NCI-H524 treated with DMSO at 0.1 percent for 48 hours (cell line): ENCODE measurements around the gene SNRPF.
"Not testable (repeated sequence)": the region's sequence is repeated elsewhere in the genome, so short reads cannot be mapped to it uniquely, and the experiment has no call there.

Experiments
- DNase-seq: peaks from one replicate; lab custom pipeline; 2025; lab: John Stamatoyannopoulos, UW

SNRPF gene

DNA sequence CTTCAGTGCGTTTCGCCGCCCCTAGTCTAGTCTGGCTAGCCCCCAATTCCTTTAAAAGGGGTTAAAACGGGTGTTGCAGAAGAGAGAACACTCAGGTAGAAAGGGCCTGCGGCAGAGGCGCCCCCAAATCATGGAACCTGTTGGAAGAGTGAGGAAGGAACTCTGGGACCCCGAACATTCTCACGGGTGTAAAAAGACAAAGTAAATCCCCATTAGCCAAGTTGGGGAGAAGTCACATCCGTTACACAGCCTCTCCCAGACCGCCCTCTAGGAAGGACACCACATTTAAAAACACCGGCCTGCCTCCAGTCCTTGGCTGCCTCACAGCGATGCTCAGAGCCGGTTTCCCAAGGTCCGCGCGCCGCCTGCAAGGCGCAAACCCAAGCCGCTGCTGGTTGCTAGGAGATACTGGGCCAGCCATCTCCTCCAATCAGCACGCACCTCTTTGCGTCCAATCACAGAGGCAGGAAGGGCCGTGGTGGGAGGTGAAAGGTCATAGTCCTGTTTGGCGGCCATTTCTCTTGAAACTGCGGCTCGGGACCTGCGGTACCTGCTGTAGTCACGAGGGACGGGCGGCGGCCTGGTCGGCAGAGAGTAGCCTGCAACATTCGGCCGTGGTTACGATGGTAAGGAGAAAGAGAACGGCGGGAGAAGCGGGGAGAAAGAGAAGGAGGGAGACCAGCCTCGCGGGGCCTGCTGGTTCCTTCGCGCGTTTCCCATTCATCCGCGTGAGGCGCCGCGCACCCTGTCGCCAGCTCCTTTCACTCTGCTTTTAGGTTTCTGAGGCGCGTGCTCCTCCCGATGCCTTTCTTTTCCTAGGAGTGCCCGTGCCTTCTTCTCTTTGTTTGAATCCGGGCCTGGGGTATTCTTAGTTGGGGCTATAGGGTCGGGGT is at the start of gene SNRPF:
Gene SNRPF (plus strand): TSS at position 502 of the 893 bp plus-strand sequence. CDS start 122 bp downstream, at position 624.
- DNase-seq = peak; percentile 72

DNA sequence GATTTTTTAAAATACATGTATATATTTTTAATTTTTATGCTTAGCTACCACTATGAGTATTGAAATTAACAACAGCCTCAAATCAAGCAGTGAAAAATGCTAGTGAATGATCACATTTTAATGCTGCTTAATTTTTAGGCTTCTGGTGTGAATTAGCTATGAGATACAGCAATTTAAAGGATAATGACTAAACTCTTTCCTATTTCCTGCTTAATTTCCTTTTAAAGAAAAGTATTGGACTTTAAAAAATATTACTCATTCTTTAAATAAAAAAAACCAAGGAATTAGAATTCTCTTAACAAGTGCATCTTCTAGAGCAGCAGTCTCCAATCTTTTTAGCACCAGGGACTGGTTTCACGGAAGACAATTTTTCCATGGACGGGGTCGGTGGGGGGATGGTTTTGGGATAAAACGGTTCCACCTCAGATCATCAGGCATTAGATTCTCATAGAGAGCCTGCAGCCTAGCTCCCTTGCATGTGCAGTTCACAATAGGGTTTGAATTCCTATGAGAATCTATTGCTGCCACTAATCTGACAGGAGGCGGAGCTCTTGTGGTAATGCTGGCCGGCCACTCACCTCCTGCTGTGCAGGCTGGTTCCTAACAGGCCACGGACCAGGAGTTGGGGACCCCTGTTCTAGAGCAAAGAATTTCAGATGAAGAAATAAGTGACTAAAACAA is 49.6 kb upstream of the SNRPF start:
- DNase-seq = no peak

DNA sequence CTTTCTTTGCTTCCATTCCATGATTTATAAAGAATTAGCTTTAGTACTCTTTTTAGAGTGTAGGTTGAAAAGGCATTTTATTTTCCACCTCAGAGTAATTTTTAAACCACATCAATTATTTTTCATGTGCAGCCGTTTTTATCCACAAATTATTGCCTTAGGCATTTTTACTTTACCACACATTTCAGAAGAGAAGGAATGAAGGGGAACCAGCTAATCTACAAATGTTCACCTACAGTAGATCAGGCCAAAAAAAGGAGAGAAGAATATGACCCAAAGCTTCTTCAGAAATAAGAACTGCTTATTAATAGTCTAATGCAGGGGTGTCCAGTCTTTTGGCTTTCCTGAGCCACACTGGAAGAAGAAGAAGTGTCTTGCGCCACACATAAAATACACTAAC is 48.3 kb upstream of the SNRPF start:
- DNase-seq = no peak

DNA sequence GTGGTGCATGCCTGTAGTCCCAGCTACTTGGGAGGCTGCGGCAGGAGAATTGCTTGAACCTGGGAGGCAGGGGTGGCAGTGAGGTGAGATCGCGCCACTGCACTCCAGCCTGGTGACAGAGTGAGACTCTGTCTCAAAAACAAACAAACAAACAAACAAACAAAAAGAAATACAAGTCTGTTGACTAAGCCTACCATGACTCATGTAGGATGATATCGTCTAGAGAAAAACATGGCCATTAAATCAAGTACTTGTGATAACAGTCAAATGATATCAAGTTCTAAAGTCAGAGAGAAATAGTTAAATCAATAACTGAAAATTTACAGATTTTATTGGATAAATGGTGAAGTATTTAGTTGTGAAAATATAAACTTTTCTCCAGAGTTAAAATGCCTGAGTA is 46.6 kb upstream of the SNRPF start:
- not testable (repeated sequence) for DNase-seq

DNA sequence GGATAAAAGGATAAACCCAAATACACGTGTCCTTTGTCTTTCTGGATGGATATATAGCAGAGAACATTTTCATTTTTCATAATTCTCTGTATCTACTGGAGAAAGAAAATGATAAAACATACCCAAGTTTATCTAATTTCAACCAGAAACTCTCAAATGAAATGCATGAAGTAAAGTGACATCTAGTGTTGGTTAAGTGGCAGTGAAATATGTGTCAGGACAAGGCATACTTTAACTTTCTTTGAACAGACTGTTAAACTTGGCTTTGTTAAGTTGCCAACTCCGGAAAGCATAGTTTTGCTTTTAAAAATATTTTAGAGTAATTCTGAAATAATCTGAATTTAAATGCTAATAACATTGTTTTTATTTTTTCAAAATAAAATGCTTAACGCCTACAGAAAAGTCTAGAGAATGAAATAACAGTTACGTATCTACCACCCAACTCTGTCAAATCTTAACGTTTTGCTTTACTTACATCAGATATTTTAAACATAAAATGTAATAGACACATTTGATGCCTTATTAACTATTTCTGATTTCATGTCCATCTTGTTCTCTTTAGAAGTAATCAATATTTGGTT is 43.0 kb upstream of the SNRPF start:
- DNase-seq = peak; percentile 17

DNA sequence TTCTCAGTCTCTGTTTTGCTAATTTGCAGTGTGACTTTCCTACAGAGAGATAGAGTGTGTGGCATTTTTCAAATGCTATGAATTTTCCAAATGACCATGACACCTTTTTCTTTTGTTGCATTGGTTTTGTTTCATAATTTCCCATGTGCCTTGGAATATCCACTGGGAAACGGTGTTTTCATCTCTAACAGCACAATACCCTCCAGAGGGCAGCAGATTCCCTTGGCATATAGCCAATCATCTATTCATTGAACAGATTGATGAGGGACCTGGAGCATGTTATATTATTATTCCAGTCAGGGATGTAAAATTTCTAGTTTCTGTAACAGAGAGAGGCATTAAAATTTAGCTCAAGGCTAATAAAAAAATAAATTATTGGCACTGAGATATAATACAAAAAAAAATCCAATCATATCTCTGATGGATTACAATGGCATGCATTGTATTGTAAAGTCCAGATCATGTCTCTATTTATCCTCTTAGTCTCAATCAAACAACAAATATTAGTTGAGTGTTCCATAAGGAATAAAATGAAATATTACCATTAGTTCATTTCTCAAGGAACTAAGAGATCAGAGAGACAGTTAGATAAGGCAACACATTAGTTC is 38.6 kb upstream of the SNRPF start:
- no peak for DNase-seq

DNA sequence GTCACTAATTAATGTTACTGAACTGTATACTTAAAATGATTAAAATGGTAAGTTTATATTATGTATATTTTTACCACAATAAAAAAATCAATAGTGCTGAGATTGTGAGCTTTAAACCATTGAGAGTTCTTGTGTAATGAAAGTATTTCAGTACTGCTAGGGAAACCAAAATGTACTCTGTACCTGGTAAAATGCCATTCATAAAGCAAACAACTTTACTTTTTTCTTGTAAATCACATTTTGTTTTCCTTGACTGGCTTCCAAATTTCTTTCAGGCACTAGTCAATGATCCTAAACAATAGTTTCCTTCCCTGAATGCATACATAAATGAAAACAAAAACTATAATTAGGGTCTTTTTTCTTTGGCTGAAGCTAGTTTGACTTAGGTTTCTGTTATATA is 29.4 kb upstream of the SNRPF start:
- no peak for DNase-seq

DNA sequence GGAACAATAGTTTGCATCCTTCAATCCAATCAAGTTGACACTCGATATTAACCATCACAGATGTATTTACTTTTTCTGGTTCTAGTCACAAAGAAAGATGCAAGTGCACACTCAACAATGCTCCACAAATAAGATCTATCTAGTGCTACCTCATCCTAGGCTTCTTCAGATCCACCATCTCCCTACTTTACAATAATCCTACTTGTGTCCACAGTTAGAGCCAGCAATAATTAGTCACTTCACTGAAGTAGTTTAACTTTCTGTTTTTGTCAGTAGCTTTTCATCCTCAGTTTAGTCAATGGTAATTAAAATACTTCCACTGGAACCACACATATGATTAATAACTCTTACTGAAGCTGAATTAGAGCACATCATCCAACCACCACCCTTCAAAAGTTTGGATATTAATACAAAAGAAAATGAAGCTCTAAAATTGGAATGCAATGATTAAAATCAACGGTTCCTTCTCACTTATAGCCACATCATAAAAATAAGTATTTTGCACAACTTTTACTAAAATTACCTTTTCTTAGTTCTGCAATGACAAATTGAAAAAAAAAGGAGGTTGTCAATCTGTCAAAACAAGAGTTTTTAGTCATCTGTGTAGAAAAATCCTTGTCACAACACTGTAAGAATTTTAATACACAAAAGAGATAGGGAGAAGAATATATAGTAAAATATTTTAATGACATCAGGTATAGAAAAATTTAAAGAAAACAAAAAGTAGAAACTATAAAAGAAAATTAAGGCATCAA is 28.2 kb upstream of the SNRPF start:
- no peak for DNase-seq

DNA sequence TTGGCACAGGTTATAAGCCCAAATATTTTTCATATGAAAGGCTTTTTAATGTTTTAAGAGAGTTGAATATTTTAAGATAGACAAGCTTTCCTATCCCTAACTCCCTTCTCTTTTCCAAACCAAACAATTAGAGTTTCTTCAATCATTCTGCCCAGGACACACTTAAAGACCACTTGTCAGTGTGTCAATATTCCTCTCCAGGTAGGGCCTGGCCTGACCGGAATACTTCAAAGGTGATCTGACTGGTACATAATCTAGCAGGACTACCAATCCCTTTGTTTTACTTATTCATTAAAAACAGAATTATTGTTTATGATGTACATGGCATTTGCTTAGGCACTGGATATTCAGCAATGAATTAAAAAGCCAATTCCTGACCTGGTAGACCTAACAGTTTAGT is 24.2 kb upstream of the SNRPF start:
- no peak for DNase-seq

DNA sequence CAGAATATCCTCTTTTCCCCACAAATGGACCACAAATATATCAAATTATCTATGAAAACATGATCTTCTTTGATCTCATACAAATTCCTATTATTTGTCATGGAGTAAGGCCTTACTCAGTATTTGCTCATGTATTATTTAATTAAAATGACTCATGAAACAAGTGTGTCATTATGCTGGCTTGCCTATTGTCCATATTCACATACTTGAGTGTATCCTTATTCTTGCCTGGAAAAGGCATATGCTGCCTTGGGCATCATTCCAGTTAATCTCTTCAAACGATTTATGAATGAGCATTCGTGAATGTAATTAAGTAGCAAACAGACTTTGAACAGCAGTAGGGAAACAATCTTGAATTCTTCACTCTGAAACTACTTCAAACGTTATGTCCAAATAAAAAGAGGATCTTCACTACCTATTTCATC is 22.6 kb upstream of the SNRPF start:
- DNase-seq = peak; percentile 78

DNA sequence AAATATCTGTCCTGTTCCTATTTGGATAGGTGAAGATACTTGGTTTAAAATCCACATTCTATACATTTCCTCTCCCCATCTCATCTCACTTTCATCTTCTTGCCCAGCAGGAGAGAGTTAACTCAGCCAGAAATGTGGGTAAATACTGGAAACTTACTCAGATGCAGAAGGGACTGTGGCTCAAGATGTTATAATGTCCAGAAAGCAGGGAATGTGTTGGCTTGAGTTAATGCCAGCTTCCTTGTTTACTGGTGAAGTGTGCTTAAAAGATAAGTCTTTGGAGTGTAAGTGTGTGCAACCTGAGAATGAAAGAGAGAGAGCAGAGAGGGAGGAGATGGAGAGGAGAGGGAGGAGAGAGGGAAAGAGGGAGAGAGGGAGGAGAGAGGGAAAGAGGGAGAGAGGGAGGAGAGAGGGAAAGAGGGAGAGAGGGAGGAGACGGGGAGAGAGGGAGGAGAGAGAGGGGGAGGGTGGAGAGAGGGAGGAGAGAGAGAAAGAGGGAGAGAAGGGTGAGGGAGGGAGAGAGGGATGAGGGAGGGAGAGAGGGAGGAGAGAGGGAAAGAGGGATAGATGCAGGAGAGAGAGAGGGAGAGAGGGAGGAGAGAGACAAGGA is 22.0 kb upstream of the SNRPF start:
- DNase-seq = no peak

DNA sequence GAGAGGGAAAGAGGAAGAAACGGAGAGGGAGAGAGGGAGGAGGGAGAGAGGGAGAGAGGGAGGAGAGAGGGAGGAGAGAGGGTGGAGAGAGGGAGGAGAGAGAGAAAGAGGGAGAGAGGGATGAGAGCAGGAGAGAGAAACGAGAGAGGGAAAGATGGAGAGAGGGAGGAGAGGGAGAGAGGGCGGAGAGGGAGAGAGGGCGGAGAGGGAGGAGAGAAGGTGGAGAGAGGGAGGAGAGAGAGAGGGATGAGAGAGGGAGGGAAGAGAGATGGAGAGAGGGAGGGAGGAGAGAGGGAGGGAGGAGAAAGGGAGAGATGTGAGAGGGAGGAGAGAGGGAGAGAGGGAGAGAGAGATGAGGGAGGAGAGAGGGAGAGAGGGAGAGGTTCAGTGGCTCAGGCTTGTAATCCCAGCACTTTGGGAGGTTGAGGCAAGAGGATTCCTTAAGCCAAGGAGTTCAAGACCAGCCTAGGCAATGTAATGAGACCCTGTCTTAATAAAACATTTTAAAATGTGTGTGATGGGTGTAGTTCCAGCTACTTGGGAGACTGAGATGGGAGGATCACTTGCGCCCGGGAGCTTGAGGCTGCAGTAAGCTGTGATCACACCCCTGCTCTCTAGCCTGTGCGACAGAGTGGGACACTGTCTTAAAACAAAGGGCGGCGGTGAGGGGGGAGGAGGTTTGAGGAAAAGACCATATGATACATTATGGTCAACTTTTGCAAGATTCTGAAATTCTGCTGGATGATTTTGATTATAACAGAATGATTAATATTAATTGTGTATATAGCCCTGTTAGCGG is 21.3 kb upstream of the SNRPF start:
- DNase-seq = no peak

DNA sequence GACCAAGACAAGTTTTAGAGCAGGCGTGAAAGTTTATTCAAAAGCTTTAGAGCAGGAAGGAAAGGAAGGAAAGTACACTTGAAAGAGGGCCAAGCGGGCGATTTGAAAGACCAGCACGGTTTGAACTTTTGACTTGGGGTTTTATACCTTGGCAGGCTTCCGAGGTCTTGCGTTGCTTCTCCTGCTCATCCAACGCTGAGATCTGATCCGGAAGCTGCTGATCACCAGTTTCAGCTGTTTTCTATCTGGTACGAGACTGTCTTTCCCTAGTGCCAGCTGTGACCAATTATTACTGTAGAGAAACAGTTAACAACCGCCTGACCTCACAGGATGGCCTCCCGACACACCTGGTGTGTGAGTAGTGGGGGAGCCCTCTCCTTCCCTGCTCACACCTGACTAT is 20.6 kb upstream of the SNRPF start:
- no peak for DNase-seq

DNA sequence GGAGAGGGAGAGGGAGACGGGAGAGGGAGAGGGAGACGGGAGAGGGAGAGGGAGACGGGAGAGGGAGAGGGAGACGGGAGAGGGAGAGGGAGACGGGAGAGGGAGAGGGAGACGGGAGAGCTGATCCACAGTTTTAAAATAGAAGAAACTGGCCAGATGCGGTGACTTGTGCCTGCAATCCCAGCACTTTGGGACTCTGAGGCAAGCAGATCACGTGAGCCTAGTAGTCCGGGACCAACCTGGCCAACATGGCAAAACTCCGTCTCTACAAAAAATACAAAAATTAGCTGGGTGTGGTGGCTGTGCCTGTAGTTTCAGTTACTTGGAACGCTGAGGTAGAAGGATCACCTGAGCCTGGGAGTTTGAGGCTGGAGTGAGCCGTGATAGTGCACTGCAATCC is 16.3 kb upstream of the SNRPF start:
- not testable (repeated sequence) for DNase-seq

DNA sequence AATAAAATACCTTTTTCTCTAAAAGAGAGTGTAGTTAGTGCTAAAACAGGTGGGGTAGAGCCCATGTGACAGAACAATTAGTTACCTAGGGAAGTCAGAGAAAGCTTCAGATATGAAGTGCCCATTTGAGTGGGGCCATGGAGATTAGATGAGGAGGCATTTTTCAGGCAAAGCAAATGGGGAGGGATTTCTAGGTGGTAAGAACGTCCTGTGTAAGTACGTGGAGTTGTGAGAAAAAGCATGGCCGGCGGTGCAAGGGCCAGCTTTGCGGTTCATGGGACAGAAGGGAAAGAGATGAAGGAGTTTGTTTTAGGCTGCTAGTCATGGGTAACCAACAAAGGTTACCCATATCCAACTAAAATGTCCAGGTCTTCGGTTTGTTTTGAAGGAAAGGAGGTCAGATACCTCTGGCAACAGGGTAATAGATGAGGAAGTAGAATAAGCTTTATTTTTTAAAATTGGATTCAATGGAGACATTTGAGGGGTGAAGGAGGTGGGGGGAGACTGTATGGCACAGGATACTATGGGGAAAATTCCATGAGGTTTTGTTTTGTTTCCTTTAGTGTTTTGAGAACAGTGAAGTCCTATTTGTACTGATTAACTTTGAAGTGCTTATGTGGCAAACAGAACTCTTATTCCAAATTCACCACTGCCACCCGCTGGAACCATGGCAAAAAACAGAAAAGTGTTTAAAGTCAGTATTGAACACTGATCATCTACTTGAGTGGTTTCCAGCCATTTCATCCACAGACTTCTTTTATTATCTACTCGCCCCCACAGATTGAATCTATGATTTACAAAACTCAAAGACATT is 10.0 kb upstream of the SNRPF start:
- DNase-seq = no peak

DNA sequence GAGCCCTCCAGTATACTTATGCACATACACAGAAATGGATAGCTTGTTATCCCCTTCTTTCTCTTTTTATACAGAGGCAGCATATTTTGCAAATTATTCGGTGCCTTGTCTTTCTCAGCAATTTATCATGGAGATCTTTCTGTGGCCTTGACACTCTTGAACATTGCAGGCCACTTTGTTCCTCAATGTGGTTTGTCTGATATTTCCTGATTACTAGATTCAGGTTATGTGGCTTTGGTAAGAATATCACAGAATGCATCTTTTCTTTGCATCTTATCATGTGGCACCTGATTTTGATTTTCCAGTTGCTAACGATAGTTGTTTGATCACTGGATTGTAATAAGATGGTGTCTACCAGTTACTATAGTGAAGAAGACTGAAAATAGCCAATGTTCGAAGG is 7.1 kb upstream of the SNRPF start:
- DNase-seq = no peak

DNA sequence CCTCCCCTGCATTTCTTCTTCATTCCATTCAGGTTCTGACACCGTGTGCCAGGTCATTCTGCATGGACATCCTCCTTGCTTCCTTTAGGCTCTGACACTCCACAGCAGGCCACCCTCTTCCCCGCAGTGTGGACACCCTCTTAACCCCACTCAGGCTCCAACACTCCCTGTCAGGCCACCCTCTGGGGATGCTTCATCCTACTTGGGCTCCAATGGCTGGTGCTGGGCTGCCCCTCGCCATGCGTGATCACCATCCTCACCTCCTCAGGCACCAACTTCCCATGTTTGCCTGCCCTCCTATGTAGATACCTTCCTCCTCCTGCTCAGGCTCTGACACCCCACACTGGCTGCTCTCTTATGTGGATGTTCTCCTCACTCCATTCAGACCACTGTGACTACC is 6.6 kb upstream of the SNRPF start:
- DNase-seq = no peak

DNA sequence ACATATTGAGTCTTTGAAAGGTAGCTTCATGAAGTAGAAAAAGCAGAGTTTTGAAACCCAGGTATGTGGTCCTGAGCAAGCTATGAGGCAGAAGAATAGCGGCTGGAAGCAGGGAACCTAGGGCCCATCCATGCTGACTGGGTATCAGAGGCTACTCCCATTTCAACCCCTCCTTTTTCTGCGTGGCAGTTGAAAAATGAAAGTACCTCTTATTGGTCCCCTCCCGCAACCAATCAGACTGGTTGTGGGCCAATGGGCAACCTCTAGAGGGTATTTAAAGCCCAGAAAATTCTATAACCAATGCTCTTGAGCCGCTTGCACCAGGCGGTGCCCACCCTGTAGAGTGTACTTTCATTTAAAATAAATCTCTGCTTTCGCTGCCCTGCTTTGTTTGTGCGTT is 1.6 kb upstream of the SNRPF start:
- DNase-seq = no peak

DNA sequence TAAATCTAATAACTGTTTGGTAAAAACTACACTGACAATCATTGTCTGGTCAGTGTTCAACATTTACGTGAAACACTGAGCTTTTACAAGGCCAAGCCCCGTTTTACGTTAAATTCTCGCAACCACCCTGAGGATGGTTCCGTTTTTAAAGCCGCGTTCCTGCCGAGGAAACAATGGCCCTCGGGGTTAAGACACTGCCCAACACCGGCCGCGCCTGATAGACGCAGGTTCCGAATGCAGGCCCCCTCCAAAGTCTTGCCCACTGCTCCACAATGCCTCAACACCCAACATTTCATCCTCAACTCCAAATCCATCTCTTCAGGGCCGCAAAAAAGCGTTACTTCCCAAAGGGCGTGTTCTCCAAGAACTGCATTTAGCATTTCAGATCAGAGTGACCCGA is 953 bp upstream of the SNRPF start:
- no peak for DNase-seq

DNA sequence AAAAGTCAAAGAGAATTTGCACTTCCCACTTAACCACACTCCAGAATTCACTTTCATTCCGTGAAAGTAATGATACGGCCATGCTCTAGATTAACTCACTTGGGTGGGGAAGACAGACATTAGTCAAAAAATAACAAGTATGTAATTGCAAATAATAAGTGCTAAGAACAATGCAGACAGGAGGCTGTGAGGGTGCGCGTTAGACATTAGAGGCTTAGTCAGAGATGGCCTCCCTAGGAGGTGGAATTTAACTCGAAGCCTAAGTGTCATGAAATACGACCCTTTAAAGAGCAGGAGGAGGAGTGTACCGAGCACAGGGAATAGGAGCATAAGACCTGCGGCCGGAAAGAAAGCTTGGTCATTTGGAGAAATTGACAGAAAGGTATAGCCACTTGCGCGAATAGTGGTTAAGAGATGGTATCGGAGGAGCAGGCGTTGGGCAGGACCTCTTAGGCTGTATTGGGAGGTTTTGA is 628 bp downstream of the SNRPF start:
- no peak for DNase-seq
